MM.1S (cell line): ENCODE data around the gene MGME1.

ENCODE experiments used
- EZH2 ChIP-seq: fragments of 300-600 bp; sonication (generic); optimal IDR thresholded peaks from 2 replicates; pipeline ENCODE3; 2017; ENCODE audit warnings: low read depth, mild to moderate bottlenecking, antibody characterized with exemption, low read length, mixed read lengths
- EZH2phosphoT487 ChIP-seq: fragments of 300-600 bp; sonication (generic); IDR thresholded peaks from 2 replicates; pipeline ENCODE4 v1.6.1; 2018; ENCODE audit warnings: antibody characterized with exemption, low read length
- TF ChIP-seq, protein P1 (sequence below): fragments of 300-600 bp; sonication (generic); IDR thresholded peaks from 2 replicates; pipeline ENCODE4 v1.5.1; 2016; ENCODE audit warnings: antibody characterized with exemption, low read length, mixed read lengths

DNA sequence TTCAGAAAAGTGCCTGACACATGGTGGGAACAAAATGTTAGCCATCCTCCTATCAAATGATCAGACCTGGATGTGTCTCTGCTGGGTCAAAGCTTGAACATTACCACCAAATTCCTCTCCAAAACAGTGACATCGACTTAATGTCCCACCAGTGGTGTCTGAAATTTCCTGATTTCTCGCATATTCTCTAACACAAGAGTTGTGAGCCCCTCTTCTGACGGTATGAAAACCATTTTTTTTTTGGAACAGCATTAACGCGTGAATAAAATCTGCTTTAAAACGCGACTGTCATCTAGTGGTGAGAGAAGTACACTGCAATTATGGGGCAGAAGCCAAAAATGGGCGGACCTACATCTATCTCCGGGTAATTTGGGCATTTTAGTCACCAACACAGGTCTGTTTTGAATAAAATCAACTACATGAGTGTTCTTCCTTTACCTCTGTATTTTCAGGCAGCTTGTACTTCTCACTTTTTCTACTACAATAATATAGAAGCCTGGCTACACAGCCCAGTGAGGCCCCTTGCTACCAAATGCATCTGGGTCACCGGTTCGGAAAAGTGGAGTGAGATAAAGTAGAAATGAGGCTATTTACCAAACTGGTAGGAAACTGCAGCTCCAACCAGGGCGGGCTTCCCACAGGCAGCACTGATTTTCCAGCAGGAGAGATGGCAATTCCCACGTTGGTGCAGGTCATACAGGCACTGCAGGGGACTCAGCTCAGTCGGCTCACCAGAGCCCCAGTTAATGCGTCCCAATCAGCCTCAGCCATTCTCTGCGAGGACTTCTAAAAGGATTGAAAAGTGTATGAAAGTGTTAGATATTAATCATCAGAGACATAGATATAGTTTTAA, 27.4 kb downstream of the MGME1 start:
- TF ChIP-seq, protein P1, sequence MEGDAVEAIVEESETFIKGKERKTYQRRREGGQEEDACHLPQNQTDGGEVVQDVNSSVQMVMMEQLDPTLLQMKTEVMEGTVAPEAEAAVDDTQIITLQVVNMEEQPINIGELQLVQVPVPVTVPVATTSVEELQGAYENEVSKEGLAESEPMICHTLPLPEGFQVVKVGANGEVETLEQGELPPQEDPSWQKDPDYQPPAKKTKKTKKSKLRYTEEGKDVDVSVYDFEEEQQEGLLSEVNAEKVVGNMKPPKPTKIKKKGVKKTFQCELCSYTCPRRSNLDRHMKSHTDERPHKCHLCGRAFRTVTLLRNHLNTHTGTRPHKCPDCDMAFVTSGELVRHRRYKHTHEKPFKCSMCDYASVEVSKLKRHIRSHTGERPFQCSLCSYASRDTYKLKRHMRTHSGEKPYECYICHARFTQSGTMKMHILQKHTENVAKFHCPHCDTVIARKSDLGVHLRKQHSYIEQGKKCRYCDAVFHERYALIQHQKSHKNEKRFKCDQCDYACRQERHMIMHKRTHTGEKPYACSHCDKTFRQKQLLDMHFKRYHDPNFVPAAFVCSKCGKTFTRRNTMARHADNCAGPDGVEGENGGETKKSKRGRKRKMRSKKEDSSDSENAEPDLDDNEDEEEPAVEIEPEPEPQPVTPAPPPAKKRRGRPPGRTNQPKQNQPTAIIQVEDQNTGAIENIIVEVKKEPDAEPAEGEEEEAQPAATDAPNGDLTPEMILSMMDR = peak; percentile 97
- TF ChIP-seq EZH2phosphoT487 (no peak), EZH2 (no peak)
